AG04450 (cell line): Measurements from ENCODE around the gene GRXCR2. TPM values are rescaled to one million over a fixed set of nuclear protein-coding genes. Genes with fewer than 3 reads are reported as not detected.
"Not testable (repeated sequence)": the region's sequence is repeated elsewhere in the genome, so short reads cannot be mapped to it uniquely, and the experiment has no call there.

Source experiments
- CTCF ChIA-PET: fragments of 300-600, 350-600 bp; formaldehyde crosslinking; extraction: SDS; loops from one replicate; lab custom pipeline; 2022; ENCODE audit warnings: antibody characterized with exemption, inconsistent platforms; lab: Charles Lee
- POLR2A ChIA-PET: fragments of 350-600 bp; formaldehyde crosslinking; extraction: SDS; loops from one replicate; lab custom pipeline; 2021; ENCODE audit warnings: antibody characterized with exemption, inconsistent platforms; lab: Yijun Ruan, JAX
- DNase-seq: peaks from one replicate; pipeline ENCODE4 v3.0.0-alpha.2; 2011; ENCODE audit warnings: low read depth, low spot score
- H3K27ac ChIP-seq: one replicate; pipeline ENCODE4 v1.5.1; 2012; ENCODE audit warnings: low read depth, low read length, control low read depth
- H3K27me3 ChIP-seq: one replicate; pipeline ENCODE4 v1.6.0; 2012; ENCODE audit warnings: low read length; ENCODE audit not compliant: control insufficient read depth, insufficient read depth
- H3K4me3 ChIP-seq: 2 replicates; pipeline ENCODE4 v1.5.1; 2011; ENCODE audit warnings: mild to moderate bottlenecking, low read depth, low read length, control low read depth
- H3K9me3 ChIP-seq: 2 replicates; pipeline ENCODE4 v1.5.1; 2012; ENCODE audit warnings: low read length; ENCODE audit not compliant: control insufficient read depth, insufficient read depth
- CTCF ChIP-seq: IDR thresholded peaks from 2 replicates; pipeline ENCODE4 v1.5.1; 2011; ENCODE audit warnings: low read depth, low read length, control low read depth, inconsistent platforms
- polyA plus RNA-seq: library from polyadenylated mRNA; depleted of rRNA; stranded (reverse); fragments of >200 nt; gene quantifications from 2 replicates; pipeline ENCODE4 v1.2.3, GENCODE V29; 2011

The GRXCR2 gene
- polyA plus RNA-seq, 1 experiment = not detected

GRCh38 chr5:145903867-145904266 is 31.1 kb upstream of the GRXCR2 start:
- TF ChIP-seq CTCF = no peak
- ChIA-PET CTCF (interaction anchor here (1.1 to 1.6 kb wide), 2 partner anchors 15 to 117 kb away, joined by 6 read pairs; no protein-coding TSS in a partner anchor), POLR2A (no interaction called here)
- H3K27ac ChIP-seq = no peak overlapping the region
- H3K9me3 ChIP-seq = no peaks in the 10 kb centered on the region
- H3K27me3 ChIP-seq = peaks cover 3% of the 10 kb centered on the region
- DNase-seq = no peak
- H3K4me3 ChIP-seq = no peak overlapping the region

- peak; percentile 43 for TF ChIP-seq CTCF
- CTCF ChIA-PET = interaction anchor here (0.6 to 1.6 kb wide), 5 partner anchors 15 to 799 kb away, joined by 3 to 6 read pairs (median 3); no protein-coding TSS in a partner anchor
- no peaks in the 10 kb centered on the region for H3K9me3 ChIP-seq
- POLR2A ChIA-PET = no interaction called here
- no peak overlapping the region for H3K4me3 ChIP-seq
- no peak overlapping the region for H3K27ac ChIP-seq
- peaks cover 3% of the 10 kb centered on the region for H3K27me3 ChIP-seq
- DNase-seq = no peak
Observed at GRCh38 chr5:145903113-145903512, 30.3 kb upstream of the GRXCR2 start.

DNA sequence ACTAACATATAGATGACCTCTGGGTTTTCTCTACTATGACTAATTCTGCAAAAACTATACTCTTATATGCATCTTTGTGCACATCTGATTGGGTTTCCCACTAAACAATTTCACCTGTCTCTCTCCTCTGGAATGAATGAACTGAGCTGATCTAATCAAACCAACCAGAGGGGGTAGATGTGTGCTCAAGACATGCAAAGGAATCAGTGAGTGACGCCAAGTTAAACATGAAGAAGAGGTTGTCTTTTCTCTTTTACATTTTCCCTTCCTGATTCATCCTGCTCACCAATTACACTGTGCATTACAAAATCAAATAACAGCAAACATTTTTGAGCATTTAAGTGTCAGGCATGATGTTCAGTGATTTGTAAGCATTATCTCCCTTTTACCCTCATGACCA is 29.6 kb upstream of the GRXCR2 start:
- no peak for TF ChIP-seq CTCF
- no peak for DNase-seq
- Histone ChIP-seq H3K27ac (no peak overlapping the region), H3K27me3 (peaks cover 3% of the 10 kb centered on the region), H3K9me3 (no peaks in the 10 kb centered on the region), H3K4me3 (no peak overlapping the region)
- ChIA-PET POLR2A (no interaction called here), CTCF (interaction anchor here (0.6 to 1.1 kb wide), 2 partner anchors 228 to 798 kb away, joined by 3 read pairs; no protein-coding TSS in a partner anchor)

- DNase-seq = no peak
- Histone ChIP-seq H3K27ac (no peak overlapping the region), H3K9me3 (no peaks in the 10 kb centered on the region), H3K27me3 (no peaks in the 10 kb centered on the region), H3K4me3 (no peak overlapping the region)
- ChIA-PET CTCF (interaction anchor here (1.8 kb wide), 1 partner anchor 10 kb away, joined by 9 read pairs; no protein-coding TSS in a partner anchor), POLR2A (no interaction called here)
- no peak for TF ChIP-seq CTCF
Observed at GRCh38 chr5:145898171-145898570, 25.4 kb upstream of the GRXCR2 start.

GRCh38 chr5:145891378-145891777 is 18.6 kb upstream of the GRXCR2 start:
- H3K9me3 ChIP-seq, H3K4me3 ChIP-seq, CTCF ChIA-PET, H3K27ac ChIP-seq, POLR2A ChIA-PET, DNase-seq, H3K27me3 ChIP-seq: not testable (repeated sequence)
